Liver (tissue), 9 donors: Measurements from ENCODE around the gene BRAP. TPM values are rescaled to one million over a fixed set of nuclear protein-coding genes. Genes with fewer than 3 reads are reported as not detected.

Experiments used
- DNase-seq: peaks from one replicate; pipeline ENCODE4 v3.0.0-alpha.2; 2017; ENCODE audit warnings: low spot score
- H3K27ac ChIP-seq, 2 donors: one replicate each; pipeline ENCODE4 v1.7.0; 2013; ENCODE audit warnings: inconsistent platforms in 2 of 2, low read length in 2 of 2, control low read depth in 1 of 2, low read depth in 1 of 2, mild to moderate bottlenecking in 1 of 2
- H3K27me3 ChIP-seq, 4 donors: one replicate each; pipeline versions ENCODE4 v1.6.1 to v1.7.0; 2013; ENCODE audit warnings: low read length in 3 of 4, inconsistent platforms in 1 of 4, mild to moderate bottlenecking in 1 of 4, moderate library complexity in 1 of 4; ENCODE audit not compliant: control insufficient read depth in 4 of 4, insufficient read depth in 4 of 4
- H3K36me3 ChIP-seq, 4 donors: one replicate each; pipeline versions ENCODE4 v1.6.1 to v1.7.0; 2013; ENCODE audit warnings: low read length in 3 of 4, mild to moderate bottlenecking in 3 of 4, low read depth in 1 of 4, moderate library complexity in 1 of 4; ENCODE audit not compliant: control insufficient read depth in 4 of 4, insufficient read depth in 3 of 4
- H3K4me1 ChIP-seq, 4 donors: one replicate each; pipeline versions ENCODE4 v1.6.1 to v1.7.0; 2013; ENCODE audit warnings: low read length in 3 of 4, mild to moderate bottlenecking in 3 of 4, moderate library complexity in 1 of 4; ENCODE audit not compliant: control insufficient read depth in 4 of 4, insufficient read depth in 4 of 4
- H3K4me3 ChIP-seq, 3 donors: one replicate each; pipeline versions ENCODE4 v1.6.1 to v1.7.0; 2013; ENCODE audit warnings: low read length in 3 of 3, control low read depth in 1 of 3, low read depth in 1 of 3, mild to moderate bottlenecking in 1 of 3
- H3K9ac ChIP-seq, 2 donors: one replicate each; pipeline ENCODE4 v1.7.0; 2013; ENCODE audit warnings: low read length in 2 of 2, mild to moderate bottlenecking in 2 of 2, moderate library complexity in 2 of 2, control low read depth in 1 of 2, low read depth in 1 of 2
- H3K9me3 ChIP-seq, 4 donors: one replicate each; pipeline versions ENCODE4 v1.6.1 to v1.7.0; 2013; ENCODE audit warnings: low read length in 3 of 4; ENCODE audit not compliant: control insufficient read depth in 4 of 4
- ATF3 ChIP-seq: IDR thresholded peaks from 2 replicates; pipeline ENCODE4 v1.6.1; 2016; ENCODE audit warnings: antibody characterized with exemption
- CTCF ChIP-seq: fragments of 150-350 bp; IDR thresholded peaks from 2 replicates; pipeline ENCODE4 v1.5.1; 2017; ENCODE audit warnings: improper control_type of control experiment, low read depth, low read length; ENCODE audit not compliant: missing input control
- EGR1 ChIP-seq, 2 donors: IDR thresholded peaks; 2 replicates each; pipeline ENCODE4 v1.6.1; 2016 to 2018; ENCODE audit warnings: antibody characterized with exemption in 2 of 2, low read depth in 2 of 2
- FOXA2 ChIP-seq: IDR thresholded peaks from 2 replicates; pipeline ENCODE4 v1.6.1; 2016; ENCODE audit warnings: antibody characterized with exemption
- HNF4A ChIP-seq, 2 donors: conservative IDR thresholded peaks; 2 replicates each; pipeline ENCODE4 v1.6.1; 2016; ENCODE audit warnings: antibody characterized with exemption in 2 of 2, mild to moderate bottlenecking in 2 of 2
- HNF4G ChIP-seq: IDR thresholded peaks from 2 replicates; pipeline ENCODE4 v1.6.1; 2016; ENCODE audit warnings: antibody characterized with exemption
- JUND ChIP-seq, 2 donors: IDR thresholded peaks; 2 replicates each; pipeline ENCODE4 v1.6.1; 2016; ENCODE audit warnings: antibody characterized with exemption in 2 of 2
- NR2F2 ChIP-seq: IDR thresholded peaks from 2 replicates; pipeline ENCODE4 v1.6.1; 2016; ENCODE audit warnings: antibody characterized with exemption
- RAD21 ChIP-seq, 2 donors: IDR thresholded peaks; 2 replicates each; pipeline ENCODE4 v1.6.1; 2016; ENCODE audit warnings: antibody characterized with exemption in 2 of 2, mild to moderate bottlenecking in 2 of 2
- REST ChIP-seq: IDR thresholded peaks from 2 replicates; pipeline ENCODE4 v1.6.1; 2016; ENCODE audit warnings: antibody characterized with exemption, mild to moderate bottlenecking
- RXRA ChIP-seq, 2 donors: IDR thresholded peaks; 2 replicates each; pipeline ENCODE4 v1.6.1; 2017 to 2018; ENCODE audit warnings: antibody characterized with exemption in 2 of 2, mild to moderate bottlenecking in 1 of 2
- TAF1 ChIP-seq: conservative IDR thresholded peaks from 2 replicates; pipeline ENCODE4 v1.6.1; 2016; ENCODE audit warnings: antibody characterized with exemption, mild to moderate bottlenecking
- YY1 ChIP-seq: IDR thresholded peaks from 2 replicates; pipeline ENCODE4 v1.6.1; 2016; ENCODE audit warnings: antibody characterized with exemption, mild to moderate bottlenecking
- ZBTB33 ChIP-seq: IDR thresholded peaks from 2 replicates; pipeline ENCODE4 v1.6.1; 2016; ENCODE audit warnings: antibody characterized with exemption
- WGBS: extraction: QIAGEN DNeasy Blood & Tissue Kit; methylation state at CpG from one replicate; pipeline ENCODE4 v1.1.7; 2013; 5-methylcytosine and 5-hydroxymethylcytosine counted together
- polyA plus RNA-seq, 2 donors: library from polyadenylated mRNA; stranded (reverse) in 1 of 2; unstranded in 1 of 2; fragments of 200-250 nt in 1 of 2; fragments of >200 nt in 1 of 2; fragmentation: Nextera tagmentation in 1 of 2; extraction: Ambion mirVana in 1 of 2; gene quantifications; one replicate each; pipeline versions ENCODE4 v1.2.1 to v1.2.3, GENCODE V29; 2013 to 2015
- total RNA-seq, 2 donors: library from RNA; depleted of rRNA; stranded (reverse); fragments of >200 nt; gene quantifications; one replicate each; pipeline ENCODE4 v1.2.3, GENCODE V29; 2014
- TF ChIP-seq, protein P1 (sequence below): IDR thresholded peaks from 2 replicates; pipeline ENCODE4 v1.6.1; 2016; ENCODE audit warnings: antibody characterized with exemption
- donor health status: healthy.
- donor health status: healthy.
- donor health status: healthy.
- donor health status: healthy.
- donor health status: healthy.

BRAP gene
- total and polyA plus RNA-seq, 4 donors, result 4.8 to 10.1 (median 6.7) TPM

- H3K4me3 ChIP-seq, result no peak overlapping the region
- H3K4me1 ChIP-seq, result peaks cover 0 to 3% (median 0%) of the 10 kb centered on the region in 4 donors
- H3K9ac ChIP-seq, result no peak overlapping the region
- H3K27me3 ChIP-seq, result no peaks in the 10 kb centered on the region
- TF ChIP-seq RXRA (IDR thresholded peaks at IDR 0.05) (no peak), REST (no peak), EGR1 (IDR thresholded peaks at IDR 0.05; ENCODE audit: low read depth in 2 of 2) (no peak), ZBTB33 (no peak), RAD21 (IDR thresholded peaks at IDR 0.05) (no peak), FOXA2 (no peak), YY1 (no peak), ATF3 (no peak), HNF4A (conservative IDR thresholded peaks at IDR 0.05) (no peak), TAF1 (no peak), CTCF (no peak), JUND (IDR thresholded peaks at IDR 0.05) (no peak)
- no peak overlapping the region for H3K27ac ChIP-seq
- 94% methylated on average over 4 of the region's 4 CpGs for WGBS
- DNase-seq, result no peak
- H3K36me3 ChIP-seq, result peaks cover 10 to 47% (median 36%) of the 10 kb centered on the region in 4 donors
- H3K9me3 ChIP-seq, result no peaks in the 10 kb centered on the region
Observed at GRCh38 chr12:111656016-111656415, 29.7 kb downstream of the BRAP start.

DNA sequence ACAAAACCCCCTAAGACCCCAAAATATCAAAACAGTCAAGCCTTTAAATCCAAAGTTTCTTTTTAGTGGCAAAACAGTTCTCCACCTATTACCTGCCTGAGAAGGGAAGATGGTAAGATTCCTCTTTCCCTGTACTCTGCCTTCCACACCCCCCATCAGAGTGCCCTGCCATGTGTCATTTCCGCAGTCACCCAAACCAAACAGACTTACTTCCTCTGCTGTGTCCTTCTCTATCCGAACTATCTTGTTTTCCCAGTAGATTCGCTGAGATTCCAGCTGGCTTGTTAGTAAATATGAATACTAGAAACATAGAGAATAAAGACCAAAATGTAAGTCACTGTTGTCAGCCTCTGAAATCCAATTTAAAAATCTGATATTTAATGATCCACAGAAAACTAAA is 30.4 kb downstream of the BRAP start:
- Histone ChIP-seq H3K4me3 (no peak overlapping the region), H3K9me3 (no peaks in the 10 kb centered on the region), H3K9ac (no peak overlapping the region), H3K4me1 (peaks cover 0 to 3% (median 0%) of the 10 kb centered on the region in 4 donors), H3K36me3 (peaks cover 7 to 45% (median 36%) of the 10 kb centered on the region in 4 donors), H3K27ac (no peak overlapping the region), H3K27me3 (no peaks in the 10 kb centered on the region)
- no peak for DNase-seq
- no peak for TF ChIP-seq RAD21 (IDR thresholded peaks at IDR 0.05)
- TF ChIP-seq ZBTB33, result no peak
- TF ChIP-seq CTCF, result no peak
- TF ChIP-seq HNF4G, result no peak
- no peak for TF ChIP-seq NR2F2
- TF ChIP-seq RXRA (IDR thresholded peaks at IDR 0.05), result no peak
- TF ChIP-seq FOXA2, result no peak
- TF ChIP-seq YY1, result no peak
- TF ChIP-seq, protein P1, sequence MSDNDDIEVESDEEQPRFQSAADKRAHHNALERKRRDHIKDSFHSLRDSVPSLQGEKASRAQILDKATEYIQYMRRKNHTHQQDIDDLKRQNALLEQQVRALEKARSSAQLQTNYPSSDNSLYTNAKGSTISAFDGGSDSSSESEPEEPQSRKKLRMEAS, result no peak
- WGBS, result 94% methylated on average over 3 of the region's 3 CpGs
